Measurements from ENCODE around the gene FOXP2. TPM values are rescaled to one million over a fixed set of nuclear protein-coding genes. Genes with fewer than 3 reads are reported as not detected.

The FOXP2 gene
- total RNA-seq, 1 donor: 5.8 TPM

GRCh38 chr7:114670676-114671075, 256.1 kb downstream of the FOXP2 start:
- H4K20me1 ChIP-seq (ENCODE audit: insufficient read depth, low read length): no peaks in the 10 kb centered on the region
- no peak overlapping the region for H3K4me3 ChIP-seq (ENCODE audit: insufficient read depth, low read length)
- H3K36me3 ChIP-seq (ENCODE audit: insufficient read depth, low read length): no peaks in the 10 kb centered on the region
- no peak for TF ChIP-seq CTCF (IDR thresholded peaks at IDR 0.05; ENCODE audit: extremely low read depth, low read depth, low read length)
- DNase-seq (ENCODE audit: insufficient read length, low spot score, missing footprints): no peak
- no peak overlapping the region for H3K4me2 ChIP-seq (ENCODE audit: insufficient read depth, low read length)
- H3K27ac ChIP-seq (ENCODE audit: low read depth, low read length): no peak overlapping the region
- no peaks in the 10 kb centered on the region for H3K27me3 ChIP-seq (ENCODE audit: insufficient read depth, low read length)
- H3K9me3 ChIP-seq (ENCODE audit: low read depth, low read length): no peaks in the 10 kb centered on the region
- H3K79me2 ChIP-seq (ENCODE audit: insufficient read depth, low read length): no peaks in the 10 kb centered on the region
- no peaks in the 10 kb centered on the region for H3K4me1 ChIP-seq (ENCODE audit: insufficient read depth, low read length)
- H2AFZ ChIP-seq (ENCODE audit: low read length): no peak overlapping the region

- Histone ChIP-seq H3K27me3 (ENCODE audit: insufficient read depth, low read length) (no peaks in the 10 kb centered on the region), H2AFZ (ENCODE audit: low read length) (no peak overlapping the region), H3K9me3 (ENCODE audit: low read depth, low read length) (no peaks in the 10 kb centered on the region), H3K4me1 (ENCODE audit: insufficient read depth, low read length) (no peaks in the 10 kb centered on the region), H3K4me2 (ENCODE audit: insufficient read depth, low read length) (no peak overlapping the region), H3K27ac (ENCODE audit: low read depth, low read length) (no peak overlapping the region), H4K20me1 (ENCODE audit: insufficient read depth, low read length) (no peaks in the 10 kb centered on the region), H3K79me2 (ENCODE audit: insufficient read depth, low read length) (no peaks in the 10 kb centered on the region), H3K4me3 (ENCODE audit: insufficient read depth, low read length) (no peak overlapping the region), H3K36me3 (ENCODE audit: insufficient read depth, low read length) (no peaks in the 10 kb centered on the region)
- no peak for TF ChIP-seq CTCF (IDR thresholded peaks at IDR 0.05; ENCODE audit: extremely low read depth, low read depth, low read length)
- no peak for DNase-seq (ENCODE audit: insufficient read length, low spot score, missing footprints)
These were observed 257.0 kb downstream of the FOXP2 start for GRCh38 chr7:114671563-114672123.

GRCh38 chr7:114678116-114678515, 263.5 kb downstream of the FOXP2 start:
- no peak for DNase-seq (ENCODE audit: insufficient read length, low spot score, missing footprints)
- H2AFZ ChIP-seq (ENCODE audit: low read length): no peak overlapping the region
- no peaks in the 10 kb centered on the region for H3K36me3 ChIP-seq (ENCODE audit: insufficient read depth, low read length)
- H3K27me3 ChIP-seq (ENCODE audit: insufficient read depth, low read length): no peaks in the 10 kb centered on the region
- no peaks in the 10 kb centered on the region for H3K79me2 ChIP-seq (ENCODE audit: insufficient read depth, low read length)
- H3K4me1 ChIP-seq (ENCODE audit: insufficient read depth, low read length): no peaks in the 10 kb centered on the region
- H4K20me1 ChIP-seq (ENCODE audit: insufficient read depth, low read length): no peaks in the 10 kb centered on the region
- TF ChIP-seq CTCF (IDR thresholded peaks at IDR 0.05; ENCODE audit: extremely low read depth, low read depth, low read length): no peak
- no peaks in the 10 kb centered on the region for H3K9me3 ChIP-seq (ENCODE audit: low read depth, low read length)
- H3K4me2 ChIP-seq (ENCODE audit: insufficient read depth, low read length): no peak overlapping the region
- H3K27ac ChIP-seq (ENCODE audit: low read depth, low read length): no peak overlapping the region
- no peak overlapping the region for H3K4me3 ChIP-seq (ENCODE audit: insufficient read depth, low read length)

GRCh38 chr7:114687238-114687637, 272.6 kb downstream of the FOXP2 start:
- Histone ChIP-seq H3K36me3 (ENCODE audit: insufficient read depth, low read length) (no peaks in the 10 kb centered on the region), H3K79me2 (ENCODE audit: insufficient read depth, low read length) (no peaks in the 10 kb centered on the region), H3K27me3 (ENCODE audit: insufficient read depth, low read length) (no peaks in the 10 kb centered on the region), H2AFZ (ENCODE audit: low read length) (no peak overlapping the region), H3K27ac (ENCODE audit: low read depth, low read length) (no peak overlapping the region), H3K4me2 (ENCODE audit: insufficient read depth, low read length) (no peak overlapping the region), H3K9me3 (ENCODE audit: low read depth, low read length) (no peaks in the 10 kb centered on the region), H3K4me3 (ENCODE audit: insufficient read depth, low read length) (no peak overlapping the region), H3K4me1 (ENCODE audit: insufficient read depth, low read length) (no peaks in the 10 kb centered on the region), H4K20me1 (ENCODE audit: insufficient read depth, low read length) (no peaks in the 10 kb centered on the region)
- DNase-seq (ENCODE audit: insufficient read length, low spot score, missing footprints): no peak
- TF ChIP-seq CTCF (IDR thresholded peaks at IDR 0.05; ENCODE audit: extremely low read depth, low read depth, low read length): no peak
